Activated CD8-positive, alpha-beta T cell treated with anti-CD3 and anti-CD28 coated beads for 36 hours (primary cell): ENCODE results near the gene KDM4C. TPM values are rescaled to one million over a fixed set of nuclear protein-coding genes. Genes with fewer than 3 reads are reported as not detected.

ENCODE experiments used
- ATAC-seq: fragments of 200-7000 bp; cut with Tn5 transposase; one replicate; pipeline ENCODE4 v1.10.0; 2021; ENCODE audit warnings: mild to moderate bottlenecking, moderate library complexity
- CTCF ChIA-PET: fragments of 350-600 bp; sonication (Branson Sonifier 250); formaldehyde crosslinking; loops from one replicate; lab custom pipeline; 2021; ENCODE audit warnings: antibody characterized with exemption; lab: Charles Lee
- POLR2A ChIA-PET: fragments of 350-600 bp; sonication (Branson Sonifier 250); formaldehyde crosslinking; loops from one replicate; lab custom pipeline; 2021; ENCODE audit warnings: antibody characterized with exemption; lab: Charles Lee
- DNase-seq: peaks from one replicate; pipeline ENCODE4 v3.0.0-alpha.2; 2020
- H3K27ac Mint-ChIP-seq: one replicate; pipeline ENCODE4 v1.8.0; 2021; ENCODE audit warnings: mild to moderate bottlenecking, mixed read lengths
- H3K27me3 Mint-ChIP-seq: one replicate; pipeline ENCODE4 v1.8.0; 2021; ENCODE audit warnings: mixed read lengths
- H3K36me3 Mint-ChIP-seq: one replicate; pipeline ENCODE4 v1.8.0; 2021; ENCODE audit warnings: low read depth, mixed read lengths
- H3K4me1 Mint-ChIP-seq: one replicate; pipeline ENCODE4 v1.8.0; 2021; ENCODE audit warnings: low read depth, mixed read lengths
- H3K4me3 Mint-ChIP-seq: one replicate; pipeline ENCODE4 v1.8.0; 2021; ENCODE audit warnings: mild to moderate bottlenecking, moderate library complexity, mixed read lengths
- H3K9me3 Mint-ChIP-seq: one replicate; pipeline ENCODE4 v1.8.0; 2021; ENCODE audit warnings: mixed read lengths
- intact Hi-C: fragments of 100-400 bp; cut with micrococcal nuclease; formaldehyde crosslinking; loops from one replicate; pipeline ENCODE4 v1.10.0; 2022
- total RNA-seq, 2 experiments: library from RNA; stranded (reverse); gene quantifications; one replicate each; pipeline ENCODE4 v1.2.3, GENCODE V29; 2021
- TF ChIP-seq, protein P1 (sequence below): fragments of 200-600 bp; IDR thresholded peaks from one replicate; pipeline ENCODE4 v1.8.0; 2022; ENCODE audit warnings: antibody characterized with exemption, mild to moderate bottlenecking

The KDM4C gene
- total RNA-seq, 2 experiments from 2014 or later: 31.1 to 32.9 TPM

DNA sequence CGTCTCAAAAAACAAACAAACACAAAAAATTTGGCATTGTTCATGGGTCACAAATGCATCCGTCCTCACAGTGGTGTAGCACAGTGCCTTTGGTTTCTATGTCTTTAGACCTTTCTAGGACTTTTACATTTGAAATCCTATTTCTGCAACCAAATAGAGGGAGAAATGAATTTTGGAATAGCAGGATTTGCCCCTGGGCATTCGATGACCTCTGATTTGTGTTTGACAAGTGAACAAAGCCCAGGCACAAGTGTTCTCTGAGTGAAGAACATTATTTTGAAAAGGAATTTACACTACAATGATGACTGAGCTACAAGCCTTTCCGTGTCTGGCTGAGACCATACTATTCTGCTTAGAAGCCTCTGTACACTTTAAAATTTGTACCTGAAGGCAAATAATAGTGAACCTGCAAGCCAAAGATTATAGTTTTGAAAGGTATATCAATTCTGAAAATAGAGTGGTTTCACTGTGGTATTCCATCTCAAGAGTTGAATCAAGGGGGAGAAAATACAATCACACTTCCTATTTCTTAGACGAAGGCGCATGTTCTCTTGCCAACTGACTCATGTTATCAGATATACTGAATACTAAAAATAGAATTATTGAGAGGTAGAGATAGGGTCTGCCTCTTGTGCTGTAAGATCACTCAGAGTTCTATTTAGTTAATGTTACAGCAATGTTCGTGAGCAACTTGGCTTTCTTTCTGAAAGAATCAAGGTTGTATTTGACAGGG lies 297.6 kb downstream of the KDM4C start:
- Mint-ChIP-seq H3K4me1 (peaks cover 8% of the 10 kb centered on the region), H3K27me3 (no peaks in the 10 kb centered on the region), H3K4me3 (no peak overlapping the region), H3K9me3 (no peaks in the 10 kb centered on the region), H3K27ac (no peak overlapping the region), H3K36me3 (peaks cover 9% of the 10 kb centered on the region)
- no peak for DNase-seq
- CTCF ChIA-PET: no interaction called here
- ATAC-seq: no peak
- POLR2A ChIA-PET: no interaction called here
- TF ChIP-seq, protein P1, sequence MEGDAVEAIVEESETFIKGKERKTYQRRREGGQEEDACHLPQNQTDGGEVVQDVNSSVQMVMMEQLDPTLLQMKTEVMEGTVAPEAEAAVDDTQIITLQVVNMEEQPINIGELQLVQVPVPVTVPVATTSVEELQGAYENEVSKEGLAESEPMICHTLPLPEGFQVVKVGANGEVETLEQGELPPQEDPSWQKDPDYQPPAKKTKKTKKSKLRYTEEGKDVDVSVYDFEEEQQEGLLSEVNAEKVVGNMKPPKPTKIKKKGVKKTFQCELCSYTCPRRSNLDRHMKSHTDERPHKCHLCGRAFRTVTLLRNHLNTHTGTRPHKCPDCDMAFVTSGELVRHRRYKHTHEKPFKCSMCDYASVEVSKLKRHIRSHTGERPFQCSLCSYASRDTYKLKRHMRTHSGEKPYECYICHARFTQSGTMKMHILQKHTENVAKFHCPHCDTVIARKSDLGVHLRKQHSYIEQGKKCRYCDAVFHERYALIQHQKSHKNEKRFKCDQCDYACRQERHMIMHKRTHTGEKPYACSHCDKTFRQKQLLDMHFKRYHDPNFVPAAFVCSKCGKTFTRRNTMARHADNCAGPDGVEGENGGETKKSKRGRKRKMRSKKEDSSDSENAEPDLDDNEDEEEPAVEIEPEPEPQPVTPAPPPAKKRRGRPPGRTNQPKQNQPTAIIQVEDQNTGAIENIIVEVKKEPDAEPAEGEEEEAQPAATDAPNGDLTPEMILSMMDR: no peak
- intact Hi-C loops: loop anchor here (10.0 kb wide), 2 partner anchors 231 to 479 kb away; no protein-coding TSS in a partner anchor

DNA sequence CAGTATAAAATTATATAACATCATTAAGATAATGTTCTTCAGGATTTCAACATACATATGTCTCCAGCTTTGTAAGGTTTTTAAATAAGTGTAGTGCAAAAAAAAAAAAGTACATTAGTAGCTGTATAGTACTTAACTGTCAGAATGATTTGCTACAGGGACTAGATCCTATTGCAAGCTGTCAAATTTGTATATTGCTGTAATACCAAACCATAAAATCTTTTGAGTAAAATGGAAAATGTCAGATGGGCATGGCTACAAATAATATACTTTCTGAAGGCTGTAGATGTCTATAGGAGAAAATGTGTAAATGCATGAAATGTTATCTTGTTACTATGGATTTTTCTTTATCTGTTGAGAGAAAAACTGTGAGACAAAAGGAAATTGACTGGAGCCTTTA lies 298.5 kb downstream of the KDM4C start:
- Mint-ChIP-seq H3K4me3 (no peak overlapping the region), H3K4me1 (peaks cover 8% of the 10 kb centered on the region), H3K27me3 (no peaks in the 10 kb centered on the region), H3K9me3 (no peaks in the 10 kb centered on the region), H3K27ac (no peak overlapping the region), H3K36me3 (peaks cover 14% of the 10 kb centered on the region)
- no peak for DNase-seq
- ATAC-seq: no peak
- TF ChIP-seq, protein P1: no peak
- POLR2A ChIA-PET: no interaction called here
- CTCF ChIA-PET: interaction anchor here (1.2 kb wide), 1 partner anchor 11 kb away, joined by 4 read pairs; no protein-coding TSS in a partner anchor
- intact Hi-C loops: loop anchor here (10.0 kb wide), 2 partner anchors 231 to 479 kb away; no protein-coding TSS in a partner anchor

DNA sequence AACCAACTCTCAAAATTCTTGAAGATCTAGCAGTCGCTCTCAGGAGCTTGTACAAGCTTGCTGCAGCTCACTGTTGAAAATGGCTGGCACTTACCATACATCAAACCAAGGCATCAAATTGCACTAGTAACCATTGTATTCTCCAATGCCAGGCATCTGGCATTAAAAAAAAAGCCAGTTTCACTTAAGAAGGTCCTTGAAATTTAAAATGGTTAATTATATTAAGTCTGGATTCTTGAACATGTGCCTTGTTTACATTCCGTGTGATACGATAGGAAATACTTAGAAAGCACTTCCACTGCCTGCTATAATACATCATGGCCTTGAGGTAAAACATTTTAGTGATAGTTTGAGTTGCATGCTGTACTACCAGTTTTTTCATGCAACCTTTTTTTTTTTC lies 300.7 kb downstream of the KDM4C start:
- POLR2A ChIA-PET: no interaction called here
- DNase-seq (no peak), ATAC-seq (no peak)
- no peaks in the 10 kb centered on the region for H3K9me3 Mint-ChIP-seq
- H3K4me3 Mint-ChIP-seq: no peak overlapping the region
- peaks cover 18% of the 10 kb centered on the region for H3K36me3 Mint-ChIP-seq
- TF ChIP-seq, protein P1: no peak
- CTCF ChIA-PET: interaction anchor here (0.8 kb wide), 1 partner anchor 231 kb away, joined by 3 read pairs; no protein-coding TSS in a partner anchor
- peaks cover 8% of the 10 kb centered on the region for H3K4me1 Mint-ChIP-seq
- intact Hi-C loops: loop anchor here (10.0 kb wide), 2 partner anchors 234 to 476 kb away; no protein-coding TSS in a partner anchor
- no peak overlapping the region for H3K27ac Mint-ChIP-seq
- H3K27me3 Mint-ChIP-seq: no peaks in the 10 kb centered on the region

DNA sequence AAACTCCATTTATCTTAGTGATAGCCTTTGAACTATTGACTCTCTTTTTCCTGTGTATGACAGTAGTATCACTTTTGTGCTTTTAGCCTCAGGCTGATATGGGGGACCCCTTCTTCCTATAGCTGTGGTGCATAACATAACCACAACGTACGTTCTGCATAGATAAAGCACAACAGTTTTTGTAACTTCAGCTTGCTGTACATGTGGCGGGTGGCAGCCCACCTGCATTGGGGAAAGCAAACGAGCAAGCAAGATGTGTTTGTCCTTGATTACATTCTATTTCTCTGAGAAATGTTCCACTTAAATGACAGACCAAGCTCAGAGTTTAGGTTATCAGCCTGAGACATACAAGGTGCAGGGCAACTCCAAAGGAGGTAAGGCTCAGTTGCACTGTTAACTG lies 309.4 kb downstream of the KDM4C start:
- H3K4me1 Mint-ChIP-seq: peaks cover 1% of the 10 kb centered on the region
- no peak for ATAC-seq
- DNase-seq: no peak
- H3K36me3 Mint-ChIP-seq: peaks cover 7% of the 10 kb centered on the region
- ChIA-PET CTCF (interaction anchor here (2.1 to 3.8 kb wide), 2 partner anchors 10 to 14 kb away, joined by 4 to 12 read pairs; no protein-coding TSS in a partner anchor), POLR2A (no interaction called here)
- TF ChIP-seq, protein P1: no peak
- no peaks in the 10 kb centered on the region for H3K9me3 Mint-ChIP-seq
- no peak overlapping the region for H3K4me3 Mint-ChIP-seq
- H3K27ac Mint-ChIP-seq: no peak overlapping the region
- no peaks in the 10 kb centered on the region for H3K27me3 Mint-ChIP-seq
- intact Hi-C loops: no loop called here

DNA sequence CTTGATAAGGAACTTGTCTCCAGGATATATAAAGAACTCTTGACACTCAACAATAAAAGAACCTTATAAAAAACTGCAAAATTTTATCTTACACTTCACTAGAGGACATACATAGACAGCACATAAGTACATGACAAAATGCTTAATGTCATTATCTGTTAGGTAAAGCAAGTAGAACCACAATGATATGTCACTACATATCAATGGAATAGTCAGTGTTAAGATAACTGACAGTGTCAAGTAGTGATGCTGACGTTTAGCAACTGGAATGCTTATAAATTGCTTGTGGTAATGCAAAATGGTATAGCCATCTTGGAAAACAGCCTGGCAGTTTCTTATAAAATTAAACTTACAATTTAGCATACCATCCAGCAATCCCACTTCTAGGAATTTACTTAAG lies 314.1 kb downstream of the KDM4C start:
- no peaks in the 10 kb centered on the region for H3K27me3 Mint-ChIP-seq
- peaks cover 1% of the 10 kb centered on the region for H3K4me1 Mint-ChIP-seq
- H3K27ac Mint-ChIP-seq: no peak overlapping the region
- POLR2A ChIA-PET: no interaction called here
- TF ChIP-seq, protein P1: no peak
- H3K4me3 Mint-ChIP-seq: no peak overlapping the region
- intact Hi-C loops: no loop called here
- CTCF ChIA-PET: no interaction called here
- ATAC-seq (no peak), DNase-seq (no peak)
- H3K36me3 Mint-ChIP-seq: peaks cover 13% of the 10 kb centered on the region
- H3K9me3 Mint-ChIP-seq: no peaks in the 10 kb centered on the region
